HCEC 1CT (cell line): Measurements from ENCODE around the gene PRKACG.

Source experiments
- DNase-seq: peaks from one replicate; pipeline ENCODE4 v3.0.0-alpha.2; 2017

Gene PRKACG

GRCh38 chr9:68980341-68980914 lies 33.5 kb downstream of the PRKACG start:
- no peak for DNase-seq

DNA sequence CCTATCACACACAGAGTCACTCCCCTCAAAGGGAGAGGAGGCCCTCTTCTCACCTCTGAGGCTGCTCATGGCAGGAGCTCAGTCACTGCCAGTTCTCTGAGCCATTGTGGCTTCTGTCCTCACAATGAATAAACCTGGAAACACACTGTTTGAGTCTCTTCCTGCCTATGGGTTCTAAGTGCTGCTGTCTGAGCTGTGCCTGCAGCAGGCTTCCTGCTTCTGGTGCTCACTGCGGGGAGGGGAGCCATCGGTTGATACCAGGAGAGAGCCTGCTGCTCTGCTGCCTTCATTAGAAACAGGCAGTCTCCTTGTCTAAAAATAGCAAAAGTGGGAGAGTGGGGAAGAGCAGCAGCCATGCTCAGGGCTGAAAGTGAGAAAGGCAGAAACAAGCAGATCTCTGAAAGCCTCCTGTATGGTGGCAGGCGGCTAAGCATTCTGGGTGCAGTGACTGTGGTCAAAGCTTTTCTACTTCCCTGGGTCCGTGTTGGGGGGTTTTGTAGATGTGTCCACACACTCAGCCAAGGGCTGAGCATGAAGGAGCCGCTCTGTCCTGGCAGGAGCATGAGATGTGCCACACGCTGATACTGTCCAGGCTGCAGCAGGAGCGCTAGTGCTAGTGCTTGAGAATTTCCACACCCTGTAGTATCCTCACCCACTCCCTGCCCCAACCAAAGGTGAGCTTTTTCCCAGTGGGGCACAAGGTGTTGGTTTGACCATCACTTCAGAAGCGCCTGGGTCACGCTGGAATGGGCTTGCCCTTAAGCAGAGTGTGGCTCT lies 34.2 kb downstream of the PRKACG start:
- DNase-seq = no peak

DNA sequence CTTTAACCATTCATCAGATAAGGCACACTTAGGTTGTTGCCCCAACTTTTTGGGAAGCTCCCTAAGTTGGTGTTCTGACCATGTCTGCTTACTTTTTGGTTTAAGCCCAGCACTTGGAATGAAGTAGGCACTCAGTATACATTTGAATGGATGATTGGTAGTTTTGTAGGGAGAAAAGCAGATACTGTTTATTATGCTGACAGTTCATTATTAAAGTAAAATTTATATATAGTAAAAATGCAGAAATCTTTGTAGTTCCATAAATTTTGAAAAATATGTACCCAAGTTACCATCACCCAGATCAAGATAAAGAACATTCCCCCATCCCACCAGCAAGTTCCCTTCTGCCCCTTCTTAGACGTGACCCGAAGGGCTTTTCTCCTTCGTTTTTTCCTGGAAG lies 35.4 kb downstream of the PRKACG start:
- DNase-seq = no peak

DNA sequence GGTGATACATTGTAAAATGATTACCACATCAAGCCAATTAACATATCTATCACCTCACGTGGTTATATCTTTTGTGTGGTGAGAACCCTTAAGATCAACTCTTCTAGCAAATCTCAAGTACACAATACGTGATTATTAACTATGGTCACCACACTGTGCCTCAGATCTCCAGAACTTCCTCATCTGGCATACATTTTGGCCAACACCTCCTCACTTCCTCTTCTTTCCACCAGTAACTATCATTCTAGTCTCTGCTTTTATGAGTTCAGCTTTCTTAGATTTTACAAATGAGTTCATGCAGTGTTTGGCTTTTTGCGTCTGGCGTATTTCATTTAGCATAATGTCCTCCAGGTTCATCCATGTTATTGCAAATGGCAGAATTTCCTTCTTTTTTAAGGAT lies 35.8 kb downstream of the PRKACG start:
- no peak for DNase-seq

- no peak for DNase-seq
Observed at GRCh38 chr9:68975365-68976043, 38.4 kb downstream of the PRKACG start.

- DNase-seq = no peak
Observed at GRCh38 chr9:68974901-68975300, 39.0 kb downstream of the PRKACG start.

DNA sequence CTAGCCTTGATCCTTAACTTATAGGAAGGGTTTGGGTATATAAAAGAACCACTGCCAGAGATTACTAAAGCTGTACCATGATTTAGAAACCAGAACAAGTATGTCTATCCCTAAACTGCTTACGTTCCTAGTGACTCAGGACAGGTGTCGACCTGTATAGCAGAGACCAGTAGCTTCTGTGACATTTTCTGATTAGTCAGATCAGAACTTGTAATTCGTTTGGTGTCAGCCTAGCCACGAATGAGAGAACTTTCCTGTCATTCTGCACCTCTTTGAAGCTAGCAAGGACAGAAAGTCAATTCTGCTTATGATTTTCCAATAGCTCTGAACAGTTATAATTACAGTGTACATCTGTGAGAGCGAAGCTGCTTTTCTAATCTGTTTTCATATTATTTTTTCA lies 39.5 kb downstream of the PRKACG start:
- no peak for DNase-seq

DNA sequence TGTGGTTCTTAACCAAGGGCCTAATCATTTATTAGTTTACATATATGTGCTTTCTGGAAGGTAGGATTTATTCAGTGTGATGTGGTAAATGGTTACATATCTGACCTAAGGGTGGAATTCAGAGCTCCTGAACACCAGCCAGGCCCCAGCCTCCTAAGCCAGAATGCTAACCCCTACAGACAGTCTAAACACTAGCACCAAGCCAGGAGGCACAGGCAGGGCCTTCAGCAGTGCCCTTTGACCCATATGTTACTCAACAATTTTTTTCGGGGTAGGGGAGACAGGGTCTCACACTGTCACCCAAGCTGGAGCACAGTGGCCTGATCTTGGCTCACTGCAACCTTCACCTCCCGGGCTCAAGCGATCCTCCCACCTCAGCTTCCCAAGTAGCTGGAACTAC lies 40.3 kb downstream of the PRKACG start:
- DNase-seq = no peak

GRCh38 chr9:68970151-68970550 lies 43.8 kb downstream of the PRKACG start:
- no peak for DNase-seq

DNA sequence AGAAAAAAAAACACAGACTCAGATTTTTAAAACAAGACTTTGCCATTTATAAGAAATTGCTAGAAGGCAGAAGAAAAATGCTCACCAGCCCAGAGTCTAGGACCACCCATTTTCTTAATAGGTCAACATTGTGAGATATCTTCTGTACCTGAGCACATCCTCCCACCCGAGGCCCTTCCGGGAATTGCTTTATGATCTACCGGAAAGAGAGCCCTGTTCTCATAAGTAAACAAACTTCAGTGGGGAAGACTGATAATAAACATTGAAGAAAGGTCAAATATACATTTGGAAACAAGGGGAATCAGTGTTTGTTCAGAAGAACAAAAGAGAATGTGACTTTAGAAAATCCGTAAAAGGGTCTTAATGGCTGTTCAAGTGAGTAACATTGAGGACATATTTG lies 44.4 kb downstream of the PRKACG start:
- DNase-seq = no peak

GRCh38 chr9:68967800-68968199 lies 46.1 kb downstream of the PRKACG start:
- no peak for DNase-seq

DNA sequence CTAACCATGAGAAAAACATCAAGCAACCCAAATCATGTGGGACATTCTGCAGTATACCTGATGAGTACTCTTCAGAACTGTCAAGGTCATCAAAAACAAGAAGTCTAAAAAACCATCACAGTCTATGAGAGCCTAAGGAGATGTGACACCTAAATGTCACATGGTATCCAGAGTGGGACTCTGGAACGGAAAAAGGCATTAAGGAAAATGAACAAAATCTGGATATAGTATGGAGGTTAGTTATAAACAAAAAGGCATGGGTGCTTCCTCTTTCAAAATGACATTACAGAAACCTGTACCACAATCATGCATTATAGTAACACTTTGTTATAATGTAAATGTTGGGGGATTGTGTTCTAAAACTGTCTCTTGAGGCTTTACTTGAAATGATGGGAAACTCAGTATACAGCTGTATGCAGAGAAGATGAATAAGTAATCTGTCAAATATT lies 47.4 kb downstream of the PRKACG start:
- DNase-seq = no peak

DNA sequence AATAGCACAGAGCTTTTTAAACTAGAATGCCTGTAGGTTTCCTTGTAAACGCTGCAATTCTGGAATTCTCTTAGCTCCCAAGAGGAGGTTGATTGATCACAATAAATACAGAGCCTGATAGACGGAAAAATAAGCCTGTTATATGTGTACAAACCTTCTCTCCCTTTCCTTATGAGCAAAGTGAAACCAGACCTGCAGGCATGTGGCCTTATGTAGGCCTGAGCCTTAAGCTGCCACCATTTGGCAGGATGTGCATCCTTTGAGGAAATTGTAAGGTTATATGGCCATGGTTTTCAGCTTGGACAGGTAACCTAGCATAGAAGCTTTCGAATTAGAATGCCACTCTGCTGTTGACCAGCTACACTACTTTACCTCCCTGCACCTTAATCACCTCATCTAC lies 49.1 kb downstream of the PRKACG start:
- DNase-seq = no peak

- no peak for DNase-seq
Observed at GRCh38 chr9:68964102-68964541, 49.8 kb downstream of the PRKACG start.

DNA sequence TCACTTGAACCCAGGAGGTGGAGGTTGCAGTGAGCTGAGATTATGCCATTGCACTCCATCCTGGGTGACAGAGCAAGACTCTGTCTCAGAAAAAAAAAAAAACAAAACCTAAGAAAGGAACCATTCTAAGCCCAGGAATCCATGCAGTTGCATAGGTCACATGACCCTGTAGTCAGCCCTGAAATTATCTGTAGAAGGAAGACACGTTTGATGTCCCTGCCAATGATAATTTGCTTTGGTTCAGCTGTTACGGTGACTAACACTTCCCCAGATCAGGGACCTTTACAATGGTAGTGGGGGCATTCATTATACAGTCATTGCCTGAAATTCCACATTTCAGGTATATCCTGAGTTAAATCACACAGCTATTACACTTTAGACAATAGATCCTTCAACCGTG lies 50.5 kb downstream of the PRKACG start:
- DNase-seq = no peak
